Activated naive CD4-positive, alpha-beta T cell treated with anti-CD3 and anti-CD28 coated beads for 36 hours (primary cell): ENCODE data around the gene MTMR3. TPM values are rescaled to one million over a fixed set of nuclear protein-coding genes. Genes with fewer than 3 reads are reported as not detected.
"Not testable (repeated sequence)": the region's sequence is repeated elsewhere in the genome, so short reads cannot be mapped to it uniquely, and the experiment has no call there.

ENCODE experiments used
- CTCF ChIA-PET: fragments of 350-600 bp; sonication (Branson Sonifier 250); formaldehyde crosslinking; loops from one replicate; lab custom pipeline; 2021; ENCODE audit warnings: antibody characterized with exemption; lab: Charles Lee
- DNase-seq: peaks from one replicate; pipeline ENCODE4 v3.0.0-alpha.2; 2020
- H3K27ac Mint-ChIP-seq: one replicate; pipeline ENCODE4 v1.8.0; 2021; ENCODE audit warnings: mild to moderate bottlenecking, mixed read lengths
- H3K27me3 Mint-ChIP-seq: one replicate; pipeline ENCODE4 v1.8.0; 2021; ENCODE audit warnings: low read depth, mixed read lengths
- H3K36me3 Mint-ChIP-seq: one replicate; pipeline ENCODE4 v1.8.0; 2021; ENCODE audit warnings: low read depth, mixed read lengths
- H3K4me1 Mint-ChIP-seq: one replicate; pipeline ENCODE4 v1.8.0; 2021; ENCODE audit warnings: low read depth, mixed read lengths
- H3K4me3 Mint-ChIP-seq: one replicate; pipeline ENCODE4 v1.8.0; 2021; ENCODE audit warnings: mild to moderate bottlenecking, moderate library complexity, mixed read lengths
- H3K9me3 Mint-ChIP-seq: one replicate; pipeline ENCODE4 v1.8.0; 2021; ENCODE audit warnings: mixed read lengths
- intact Hi-C: fragments of 100-400 bp; cut with micrococcal nuclease; formaldehyde crosslinking; loops from one replicate; pipeline ENCODE4 v1.15.1; 2023
- total RNA-seq, 2 experiments: library from RNA; stranded (reverse); gene quantifications; one replicate each; pipeline ENCODE4 v1.2.3, GENCODE V29; 2021

MTMR3 gene
- total RNA-seq, 2 experiments from 2014 or later, result 26.0 to 27.1 TPM

- CTCF ChIA-PET, result no interaction called here
- H3K4me1 Mint-ChIP-seq, result no peaks in the 10 kb centered on the region
- intact Hi-C loops, result no loop called here
- no peaks in the 10 kb centered on the region for H3K9me3 Mint-ChIP-seq
- H3K27me3 Mint-ChIP-seq, result no peaks in the 10 kb centered on the region
- H3K27ac Mint-ChIP-seq, result no peak overlapping the region
- H3K36me3 Mint-ChIP-seq, result no peaks in the 10 kb centered on the region
- no peak for DNase-seq
- H3K4me3 Mint-ChIP-seq, result no peak overlapping the region
These were observed 34.9 kb upstream of the MTMR3 start for GRCh38 chr22:29848111-29848510.

- Mint-ChIP-seq H3K9me3 (no peaks in the 10 kb centered on the region), H3K4me3 (no peak overlapping the region), H3K36me3 (no peaks in the 10 kb centered on the region), H3K27ac (no peak overlapping the region), H3K27me3 (no peaks in the 10 kb centered on the region), H3K4me1 (no peaks in the 10 kb centered on the region)
- intact Hi-C loops, result no loop called here
- DNase-seq, result no peak
- CTCF ChIA-PET, result no interaction called here
These were observed 28.5 kb upstream of the MTMR3 start for GRCh38 chr22:29854432-29854831.

GRCh38 chr22:29855611-29856181 lies 27.3 kb upstream of the MTMR3 start:
- no peaks in the 10 kb centered on the region for H3K4me1 Mint-ChIP-seq
- CTCF ChIA-PET, result no interaction called here
- no peak overlapping the region for H3K4me3 Mint-ChIP-seq
- H3K36me3 Mint-ChIP-seq, result no peaks in the 10 kb centered on the region
- no peak for DNase-seq
- no peaks in the 10 kb centered on the region for H3K9me3 Mint-ChIP-seq
- intact Hi-C loops, result no loop called here
- H3K27ac Mint-ChIP-seq, result no peak overlapping the region
- H3K27me3 Mint-ChIP-seq, result no peaks in the 10 kb centered on the region

- CTCF ChIA-PET, result no interaction called here
- Mint-ChIP-seq H3K27ac (no peak overlapping the region), H3K4me1 (no peaks in the 10 kb centered on the region), H3K4me3 (no peak overlapping the region), H3K27me3 (no peaks in the 10 kb centered on the region), H3K9me3 (no peaks in the 10 kb centered on the region), H3K36me3 (no peaks in the 10 kb centered on the region)
- no peak for DNase-seq
- intact Hi-C loops, result no loop called here
These were observed 26.5 kb upstream of the MTMR3 start for GRCh38 chr22:29856496-29856895.

- H3K4me3 Mint-ChIP-seq, H3K27me3 Mint-ChIP-seq, DNase-seq, H3K4me1 Mint-ChIP-seq, intact Hi-C loops, H3K36me3 Mint-ChIP-seq, H3K9me3 Mint-ChIP-seq, H3K27ac Mint-ChIP-seq: not testable (repeated sequence)
- CTCF ChIA-PET, result interaction anchor here (0.7 kb wide), 1 partner anchor 81 kb away, joined by 4 read pairs; no protein-coding TSS in a partner anchor
These were observed 23.9 kb upstream of the MTMR3 start for GRCh38 chr22:29859030-29859429.

GRCh38 chr22:29860006-29860766 lies 22.8 kb upstream of the MTMR3 start:
- Mint-ChIP-seq H3K4me1 (no peaks in the 10 kb centered on the region), H3K4me3 (no peak overlapping the region), H3K27ac (no peak overlapping the region), H3K9me3 (no peaks in the 10 kb centered on the region), H3K27me3 (no peaks in the 10 kb centered on the region), H3K36me3 (no peaks in the 10 kb centered on the region)
- intact Hi-C loops, result no loop called here
- CTCF ChIA-PET, result interaction anchor here (2.1 kb wide), 1 partner anchor 145 kb away, joined by 6 read pairs; no protein-coding TSS in a partner anchor
- DNase-seq, result no peak

- Mint-ChIP-seq H3K27ac (no peak overlapping the region), H3K27me3 (no peaks in the 10 kb centered on the region), H3K9me3 (no peaks in the 10 kb centered on the region), H3K36me3 (no peaks in the 10 kb centered on the region), H3K4me3 (no peak overlapping the region), H3K4me1 (no peaks in the 10 kb centered on the region)
- CTCF ChIA-PET, result interaction anchor here (0.6 to 2.1 kb wide), 4 partner anchors 10 to 173 kb away, joined by 3 to 6 read pairs (median 4); no protein-coding TSS in a partner anchor
- no peak for DNase-seq
- intact Hi-C loops, result no loop called here
These were observed 21.2 kb upstream of the MTMR3 start for GRCh38 chr22:29861672-29862297.

- H3K4me1 Mint-ChIP-seq, DNase-seq, H3K27me3 Mint-ChIP-seq, H3K9me3 Mint-ChIP-seq, H3K27ac Mint-ChIP-seq, intact Hi-C loops, H3K4me3 Mint-ChIP-seq, H3K36me3 Mint-ChIP-seq, CTCF ChIA-PET: not testable (repeated sequence)
These were observed 17.4 kb upstream of the MTMR3 start for GRCh38 chr22:29865572-29865971.

- intact Hi-C loops, result no loop called here
- H3K9me3 Mint-ChIP-seq, result no peaks in the 10 kb centered on the region
- H3K4me1 Mint-ChIP-seq, result peaks cover 7% of the 10 kb centered on the region
- no peaks in the 10 kb centered on the region for H3K27me3 Mint-ChIP-seq
- H3K4me3 Mint-ChIP-seq, result no peak overlapping the region
- DNase-seq, result no peak
- no peaks in the 10 kb centered on the region for H3K36me3 Mint-ChIP-seq
- CTCF ChIA-PET, result interaction anchor here (1.0 kb wide), 1 partner anchor 27 kb away, joined by 3 read pairs; no protein-coding TSS in a partner anchor
- no peak overlapping the region for H3K27ac Mint-ChIP-seq
These were observed 15.7 kb upstream of the MTMR3 start for GRCh38 chr22:29867260-29867659.

- intact Hi-C loops, result no loop called here
- Mint-ChIP-seq H3K27me3 (no peaks in the 10 kb centered on the region), H3K4me3 (no peak overlapping the region), H3K9me3 (no peaks in the 10 kb centered on the region), H3K27ac (no peak overlapping the region), H3K4me1 (peaks cover 7% of the 10 kb centered on the region), H3K36me3 (no peaks in the 10 kb centered on the region)
- CTCF ChIA-PET, result interaction anchor here (0.6 kb wide), 1 partner anchor 230 kb away, joined by 8 read pairs; no protein-coding TSS in a partner anchor
- DNase-seq, result no peak
These were observed 15.1 kb upstream of the MTMR3 start for GRCh38 chr22:29867851-29868250.

- H3K36me3 Mint-ChIP-seq, result no peaks in the 10 kb centered on the region
- no peak overlapping the region for H3K4me3 Mint-ChIP-seq
- intact Hi-C loops, result no loop called here
- no peaks in the 10 kb centered on the region for H3K27me3 Mint-ChIP-seq
- no peak overlapping the region for H3K27ac Mint-ChIP-seq
- DNase-seq, result peak; percentile 43
- H3K9me3 Mint-ChIP-seq, result no peaks in the 10 kb centered on the region
- CTCF ChIA-PET, result interaction anchor here (0.6 kb wide), 3 partner anchors 50 to 291 kb away, joined by 3 to 4 read pairs (median 4); no protein-coding TSS in a partner anchor
- peaks cover 7% of the 10 kb centered on the region for H3K4me1 Mint-ChIP-seq
These were observed 12.4 kb upstream of the MTMR3 start for GRCh38 chr22:29870574-29870973.

GRCh38 chr22:29871684-29872083 lies 11.3 kb upstream of the MTMR3 start:
- Mint-ChIP-seq H3K27me3 (no peaks in the 10 kb centered on the region), H3K36me3 (no peaks in the 10 kb centered on the region), H3K27ac (no peak overlapping the region), H3K4me3 (no peak overlapping the region), H3K4me1 (peaks cover 7% of the 10 kb centered on the region), H3K9me3 (no peaks in the 10 kb centered on the region)
- CTCF ChIA-PET, result interaction anchor here (0.6 kb wide), 1 partner anchor 112 kb away, joined by 4 read pairs; no protein-coding TSS in a partner anchor
- intact Hi-C loops, result no loop called here
- DNase-seq, result no peak
